Sigmoid colon (tissue), 7 donors: ENCODE measurements around the gene C1RL. TPM values are rescaled to one million over a fixed set of nuclear protein-coding genes. Genes with fewer than 3 reads are reported as not detected.

ENCODE experiments used
- DNase-seq: peaks from one replicate; pipeline ENCODE4 v3.0.0-alpha.2; 2019
- H3K27ac ChIP-seq, 4 donors: fragments of 200-600 bp; sonication (generic); one replicate each; pipeline ENCODE4 v1.5.1; 2016 to 2019; ENCODE audit warnings: mild to moderate bottlenecking in 1 of 4
- H3K27me3 ChIP-seq, 3 donors: fragments of 200-600 bp; sonication (generic); one replicate each; pipeline ENCODE4 v1.5.1; 2019; ENCODE audit warnings: mild to moderate bottlenecking in 1 of 3
- H3K36me3 ChIP-seq, 4 donors: fragments of 200-600 bp; sonication (generic); one replicate each; pipeline ENCODE4 v1.5.1; 2016 to 2019
- H3K4me1 ChIP-seq, 4 donors: fragments of 200-600 bp; sonication (generic); one replicate each; pipeline ENCODE4 v1.5.1; 2017 to 2019
- H3K4me3 ChIP-seq, 4 donors: fragments of 200-600 bp; sonication (generic); one replicate each; pipeline ENCODE4 v1.5.1; 2017 to 2019; ENCODE audit warnings: mild to moderate bottlenecking in 2 of 4, moderate library complexity in 1 of 4
- H3K9me3 ChIP-seq, 4 donors: fragments of 200-600 bp in 3 of 4; sonication (generic) in 3 of 4; one replicate each; pipeline versions ENCODE4 v1.5.1 to v1.6.1; 2013 to 2019
- CTCF ChIP-seq, 4 experiments: fragments of 450-650 bp in 3 of 4; fragments of 200-600 bp in 1 of 4; IDR thresholded peaks; one replicate each; pipeline ENCODE4 v1.5.1; 2016 to 2019; ENCODE audit warnings: antibody characterized with exemption in 4 of 4, mild to moderate bottlenecking in 3 of 4, moderate library complexity in 2 of 4
- EP300 ChIP-seq, 4 donors: sonication (generic); formaldehyde crosslinking; IDR thresholded peaks; one replicate each; pipeline ENCODE4 v1.6.1; 2017; ENCODE audit warnings: antibody characterized with exemption in 4 of 4
- POLR2A ChIP-seq, 2 donors: fragments of 450-650 bp; IDR thresholded peaks; one replicate each; pipeline ENCODE4 v1.6.1; 2016; ENCODE audit warnings: antibody characterized with exemption in 2 of 2, mild to moderate bottlenecking in 2 of 2, moderate library complexity in 2 of 2
- POLR2AphosphoS5 ChIP-seq, 4 donors: sonication (generic); formaldehyde crosslinking; IDR thresholded peaks; one replicate each; pipeline ENCODE4 v1.6.1; 2017; ENCODE audit warnings: antibody characterized with exemption in 4 of 4
- WGBS, 2 donors: extraction: QIAGEN DNeasy Blood & Tissue Kit; methylation state at CpG; one replicate each; pipeline ENCODE4 v1.1.7; 2013; 5-methylcytosine and 5-hydroxymethylcytosine counted together
- intact Hi-C: fragments of 100-400 bp; cut with DNase I; formaldehyde crosslinking; loops from one replicate; pipeline ENCODE4 v1.15.1; 2023
- polyA plus RNA-seq, 3 donors: library from polyadenylated mRNA; stranded (reverse); fragments of 200-250 nt; gene quantifications; one replicate each; pipeline ENCODE4 v1.2.3, GENCODE V29; 2013
- total RNA-seq, 4 donors: library from RNA; depleted of rRNA; stranded (reverse); fragments of >200 nt; gene quantifications; one replicate each; pipeline ENCODE4 v1.1.0, GENCODE V29; 2016
- donor health status: healthy with polysubstance abuse.
- donor health status: Bipolar disorder and iron deficiency.
- donor health status: healthy.

The C1RL gene
- total and polyA plus RNA-seq, 7 donors = 9.9 to 82.6 (median 45.5) TPM

- Histone ChIP-seq H3K4me1 (no peaks in the 10 kb centered on the region), H3K36me3 (peaks cover 0 to 25% (median 0%) of the 10 kb centered on the region in 4 donors), H3K4me3 (no peak overlapping the region), H3K9me3 (no peaks in the 10 kb centered on the region), H3K27ac (no peak overlapping the region), H3K27me3 (no peaks in the 10 kb centered on the region)
- 73 to 99% methylated on average over 2 of the region's 2 CpGs for WGBS, 2 donors
- intact Hi-C loops = no loop called here
- no peak for DNase-seq
- TF ChIP-seq POLR2A (IDR thresholded peaks at IDR 0.05) (no peak), CTCF (IDR thresholded peaks at IDR 0.05) (no peak), EP300 (IDR thresholded peaks at IDR 0.05) (no peak), POLR2AphosphoS5 (IDR thresholded peaks at IDR 0.05) (no peak)
These were observed 30.2 kb upstream of the C1RL start for GRCh38 chr12:7139200-7139599.

- no peak for DNase-seq
- Histone ChIP-seq H3K9me3 (no peaks in the 10 kb centered on the region), H3K4me1 (no peaks in the 10 kb centered on the region), H3K36me3 (peaks cover 0 to 20% (median 0%) of the 10 kb centered on the region in 4 donors), H3K27me3 (no peaks in the 10 kb centered on the region), H3K27ac (no peak overlapping the region), H3K4me3 (no peak overlapping the region)
- intact Hi-C loops = no loop called here
- WGBS, 2 donors = 83 to 91% methylated on average over 4 of the region's 4 CpGs
- no peak for TF ChIP-seq EP300 (IDR thresholded peaks at IDR 0.05)
- TF ChIP-seq POLR2AphosphoS5 (IDR thresholded peaks at IDR 0.05) = no peak
- TF ChIP-seq POLR2A (IDR thresholded peaks at IDR 0.05) = no peak
- no peak for TF ChIP-seq CTCF (IDR thresholded peaks at IDR 0.05)
These were observed 28.9 kb upstream of the C1RL start for GRCh38 chr12:7137908-7138307.

- H3K36me3 ChIP-seq = peaks cover 0 to 20% (median 0%) of the 10 kb centered on the region in 4 donors
- WGBS, 2 donors = 92 to 93% methylated on average over 3 of the region's 3 CpGs
- H3K4me3 ChIP-seq = no peak overlapping the region
- no peaks in the 10 kb centered on the region for H3K4me1 ChIP-seq
- DNase-seq = no peak
- intact Hi-C loops = no loop called here
- H3K9me3 ChIP-seq = no peaks in the 10 kb centered on the region
- H3K27ac ChIP-seq = no peak overlapping the region
- no peak for TF ChIP-seq CTCF (IDR thresholded peaks at IDR 0.05)
- no peak for TF ChIP-seq POLR2AphosphoS5 (IDR thresholded peaks at IDR 0.05)
- no peak for TF ChIP-seq POLR2A (IDR thresholded peaks at IDR 0.05)
- no peak for TF ChIP-seq EP300 (IDR thresholded peaks at IDR 0.05)
- no peaks in the 10 kb centered on the region for H3K27me3 ChIP-seq
These were observed 27.7 kb upstream of the C1RL start for GRCh38 chr12:7136676-7137075.

- Histone ChIP-seq H3K27me3 (no peaks in the 10 kb centered on the region), H3K36me3 (peaks cover 0 to 20% (median 0%) of the 10 kb centered on the region in 4 donors), H3K27ac (no peak overlapping the region), H3K4me3 (no peak overlapping the region), H3K4me1 (peaks cover 0 to 3% (median under 1%) of the 10 kb centered on the region in 4 donors), H3K9me3 (no peaks in the 10 kb centered on the region)
- TF ChIP-seq POLR2AphosphoS5 (IDR thresholded peaks at IDR 0.05) (no peak), CTCF (IDR thresholded peaks at IDR 0.05) (no peak), EP300 (IDR thresholded peaks at IDR 0.05) (no peak), POLR2A (IDR thresholded peaks at IDR 0.05) (no peak)
- intact Hi-C loops = no loop called here
- 90 to 98% methylated on average over 7 of the region's 7 CpGs for WGBS, 2 donors
- DNase-seq = no peak
These were observed 27.1 kb upstream of the C1RL start for GRCh38 chr12:7136071-7136470.
